Colonic mucosa (tissue), 4 donors: ENCODE results near the gene DACT2. TPM values are rescaled to one million over a fixed set of nuclear protein-coding genes. Genes with fewer than 3 reads are reported as not detected.

Experiments
- DNase-seq: peaks from one replicate; pipeline ENCODE4 v3.0.0-alpha.2; 2020
- H3K27ac ChIP-seq: fragments of 200-600 bp; one replicate; pipeline ENCODE4 v1.8.0; 2021
- H3K27me3 ChIP-seq: fragments of 200-600 bp; one replicate; pipeline ENCODE4 v1.8.0; 2021
- H3K36me3 ChIP-seq: fragments of 200-600 bp; one replicate; pipeline ENCODE4 v1.8.0; 2021
- H3K4me1 ChIP-seq: fragments of 200-600 bp; one replicate; pipeline ENCODE4 v1.8.0; 2021; ENCODE audit warnings: mild to moderate bottlenecking
- H3K4me3 ChIP-seq: fragments of 200-600 bp; one replicate; pipeline ENCODE4 v1.8.0; 2021
- H3K9ac ChIP-seq, 2 donors: one replicate each; pipeline ENCODE4 v1.7.0; 2013; ENCODE audit warnings: control low read depth in 2 of 2, low read depth in 2 of 2, low read length in 2 of 2
- H3K9me3 ChIP-seq: fragments of 200-600 bp; one replicate; pipeline ENCODE4 v1.8.0; 2021
- intact Hi-C: fragments of 100-400 bp; cut with DNase I; formaldehyde crosslinking; loops from one replicate; pipeline ENCODE4 v1.14.1; 2022
- total RNA-seq, 2 donors: library from RNA; stranded (reverse); fragmentation: NEBNext Ultra II Directional in 1 of 2; extraction: Animal tissue kit (Norgen Biotek cat#: 25700) in 1 of 2; gene quantifications; one replicate each; pipeline ENCODE4 v1.2.1, GENCODE V29; 2021
- TF ChIP-seq, protein P1 (sequence below): fragments of 200-600 bp; IDR thresholded peaks from one replicate; pipeline ENCODE4 v1.8.0; 2022; ENCODE audit warnings: antibody characterized with exemption, mild to moderate bottlenecking
- donor health status: healthy.
- donor health status: DM: no; HTN: no; CAD: no.
- donor health status: DM: no; HTN: no; CAD: no.

Gene DACT2
- total RNA-seq, 2 donors from 2014 or later: 2.0 TPM

DNA sequence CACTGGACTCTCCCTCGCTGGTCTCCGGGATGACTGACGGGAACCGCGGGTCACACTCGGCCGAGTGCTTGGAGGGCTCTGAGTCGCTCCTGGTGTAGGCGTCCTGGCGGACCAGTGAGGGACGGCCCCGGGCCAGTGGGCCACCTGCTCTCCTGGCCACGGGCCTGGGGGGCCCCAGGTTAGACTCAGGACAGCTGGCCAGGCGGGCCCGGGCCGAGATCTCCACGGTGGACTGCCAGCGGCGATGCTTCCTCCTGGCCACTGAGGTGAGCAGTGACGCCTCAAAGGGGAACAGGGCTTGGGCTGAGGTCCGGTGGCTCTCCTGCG is 11.9 kb downstream of the DACT2 start:
- TF ChIP-seq, protein P1, sequence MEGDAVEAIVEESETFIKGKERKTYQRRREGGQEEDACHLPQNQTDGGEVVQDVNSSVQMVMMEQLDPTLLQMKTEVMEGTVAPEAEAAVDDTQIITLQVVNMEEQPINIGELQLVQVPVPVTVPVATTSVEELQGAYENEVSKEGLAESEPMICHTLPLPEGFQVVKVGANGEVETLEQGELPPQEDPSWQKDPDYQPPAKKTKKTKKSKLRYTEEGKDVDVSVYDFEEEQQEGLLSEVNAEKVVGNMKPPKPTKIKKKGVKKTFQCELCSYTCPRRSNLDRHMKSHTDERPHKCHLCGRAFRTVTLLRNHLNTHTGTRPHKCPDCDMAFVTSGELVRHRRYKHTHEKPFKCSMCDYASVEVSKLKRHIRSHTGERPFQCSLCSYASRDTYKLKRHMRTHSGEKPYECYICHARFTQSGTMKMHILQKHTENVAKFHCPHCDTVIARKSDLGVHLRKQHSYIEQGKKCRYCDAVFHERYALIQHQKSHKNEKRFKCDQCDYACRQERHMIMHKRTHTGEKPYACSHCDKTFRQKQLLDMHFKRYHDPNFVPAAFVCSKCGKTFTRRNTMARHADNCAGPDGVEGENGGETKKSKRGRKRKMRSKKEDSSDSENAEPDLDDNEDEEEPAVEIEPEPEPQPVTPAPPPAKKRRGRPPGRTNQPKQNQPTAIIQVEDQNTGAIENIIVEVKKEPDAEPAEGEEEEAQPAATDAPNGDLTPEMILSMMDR: no peak
- no peak overlapping the region for H3K4me3 ChIP-seq
- intact Hi-C loops: no loop called here
- H3K9ac ChIP-seq: no peak overlapping the region
- H3K36me3 ChIP-seq: no peaks in the 10 kb centered on the region
- H3K27me3 ChIP-seq: no peaks in the 10 kb centered on the region
- no peak for DNase-seq
- H3K27ac ChIP-seq: no peak overlapping the region
- H3K4me1 ChIP-seq: no peaks in the 10 kb centered on the region
- no peaks in the 10 kb centered on the region for H3K9me3 ChIP-seq

DNA sequence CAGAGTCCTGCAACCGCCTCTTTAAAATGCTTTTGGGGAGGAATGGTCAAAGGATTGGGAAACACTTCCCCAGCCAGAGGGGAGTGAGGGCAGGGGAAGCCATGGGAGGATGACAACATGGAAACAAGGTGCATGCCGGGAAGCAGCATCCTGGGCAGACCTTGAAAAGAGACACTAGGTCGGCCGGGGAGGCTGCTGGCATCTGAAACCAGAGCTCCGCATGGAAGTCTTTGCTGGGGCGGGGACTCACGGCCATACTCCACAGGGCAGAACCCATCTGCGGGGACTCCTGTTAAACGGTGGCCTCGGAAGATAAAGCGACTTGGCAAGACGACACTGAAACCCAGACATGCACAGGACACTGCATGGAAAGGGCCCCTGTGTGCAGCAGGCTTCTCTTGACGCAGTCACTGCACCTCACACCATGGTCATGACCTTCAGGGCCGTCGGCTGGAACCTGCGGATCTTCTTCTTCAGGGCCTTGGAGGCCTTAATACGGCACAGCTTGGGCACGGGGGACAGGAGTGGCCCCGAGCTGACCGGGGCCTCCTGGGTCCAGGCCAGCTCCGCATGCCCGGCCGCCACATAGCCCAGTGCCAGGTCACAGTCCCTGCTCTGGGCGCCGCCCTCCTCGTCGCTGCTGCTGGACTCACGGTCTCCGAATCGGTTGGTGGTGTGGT is 12.4 kb downstream of the DACT2 start:
- no peak overlapping the region for H3K9ac ChIP-seq
- TF ChIP-seq, protein P1: no peak
- intact Hi-C loops: no loop called here
- H3K27ac ChIP-seq: no peak overlapping the region
- H3K4me3 ChIP-seq: no peak overlapping the region
- H3K4me1 ChIP-seq: no peaks in the 10 kb centered on the region
- no peak for DNase-seq
- H3K9me3 ChIP-seq: no peaks in the 10 kb centered on the region
- H3K36me3 ChIP-seq: no peaks in the 10 kb centered on the region
- H3K27me3 ChIP-seq: no peaks in the 10 kb centered on the region

DNA sequence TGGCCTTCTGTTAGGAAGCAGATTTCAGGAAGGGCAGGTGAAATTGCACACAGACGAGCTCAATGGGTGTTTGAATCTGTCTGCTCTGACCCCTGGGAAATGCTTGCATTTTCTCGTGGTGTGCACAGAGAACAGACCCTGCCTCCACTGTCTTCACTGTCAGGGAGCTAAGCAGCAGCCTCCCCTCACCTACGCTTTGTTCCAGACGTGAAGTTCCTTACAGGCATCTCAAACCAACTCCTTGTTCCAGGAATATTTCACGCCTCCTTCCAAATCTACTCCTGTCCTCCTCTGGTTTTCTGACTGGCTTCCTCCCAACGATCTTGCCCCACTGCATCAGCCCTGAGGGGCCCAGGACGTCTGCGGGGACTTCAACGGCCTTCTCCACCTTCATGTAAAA is 13.7 kb downstream of the DACT2 start:
- Histone ChIP-seq H3K27ac (no peak overlapping the region), H3K4me1 (no peaks in the 10 kb centered on the region), H3K4me3 (no peak overlapping the region), H3K9ac (no peak overlapping the region), H3K9me3 (no peaks in the 10 kb centered on the region), H3K27me3 (no peaks in the 10 kb centered on the region), H3K36me3 (no peaks in the 10 kb centered on the region)
- TF ChIP-seq, protein P1: no peak
- intact Hi-C loops: no loop called here
- DNase-seq: no peak

DNA sequence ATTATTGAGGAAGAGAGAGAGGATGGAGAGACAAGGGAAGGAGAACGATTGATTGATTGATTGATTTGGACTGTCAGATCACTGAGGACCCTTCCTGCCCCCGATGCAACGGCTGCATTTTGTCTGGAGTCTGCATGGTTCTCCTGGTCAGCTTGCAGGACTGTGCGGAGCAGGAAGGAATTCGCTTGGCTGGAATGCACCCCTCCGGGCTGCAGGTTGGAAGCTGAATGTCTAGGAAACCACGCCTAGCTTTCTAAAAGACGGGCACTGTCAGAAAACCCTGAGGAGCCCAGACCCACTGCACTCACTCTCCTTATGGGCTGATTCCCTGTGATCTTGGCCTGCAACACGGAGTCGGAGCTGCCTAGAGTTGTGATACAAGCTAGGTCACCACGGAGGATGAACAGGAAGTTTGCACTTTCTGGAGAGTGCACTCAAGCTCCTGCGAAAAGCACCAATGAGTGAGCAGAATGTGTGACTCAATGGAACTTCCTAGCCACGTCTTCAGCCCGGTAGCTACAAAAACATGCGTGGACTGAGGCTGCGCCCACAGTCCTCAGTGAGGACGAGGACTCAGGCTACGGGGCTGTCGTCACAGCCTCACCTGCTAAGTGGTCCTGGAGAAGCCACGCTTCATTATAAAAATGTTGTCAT is 14.4 kb downstream of the DACT2 start:
- Histone ChIP-seq H3K4me1 (no peaks in the 10 kb centered on the region), H3K4me3 (no peak overlapping the region), H3K9ac (no peak overlapping the region), H3K9me3 (no peaks in the 10 kb centered on the region), H3K27ac (no peak overlapping the region), H3K36me3 (no peaks in the 10 kb centered on the region), H3K27me3 (no peaks in the 10 kb centered on the region)
- intact Hi-C loops: no loop called here
- no peak for DNase-seq
- TF ChIP-seq, protein P1: no peak

DNA sequence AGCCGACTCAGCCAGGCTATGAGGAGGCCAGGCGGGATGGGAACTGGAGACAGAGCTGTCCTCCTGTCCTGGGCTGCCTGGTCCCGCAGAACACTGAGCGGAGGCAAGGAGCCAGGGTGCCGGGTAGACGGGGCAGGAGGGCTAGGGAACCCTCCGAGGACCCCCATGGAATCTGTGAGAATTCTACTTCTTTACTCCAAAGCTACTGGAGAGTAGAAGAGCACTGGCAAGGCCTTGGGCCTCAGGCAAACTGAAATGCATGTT is 14.9 kb downstream of the DACT2 start:
- TF ChIP-seq, protein P1: no peak
- H3K9me3 ChIP-seq: no peaks in the 10 kb centered on the region
- no peaks in the 10 kb centered on the region for H3K36me3 ChIP-seq
- no peaks in the 10 kb centered on the region for H3K4me1 ChIP-seq
- H3K4me3 ChIP-seq: no peak overlapping the region
- H3K27ac ChIP-seq: no peak overlapping the region
- DNase-seq: no peak
- intact Hi-C loops: no loop called here
- no peaks in the 10 kb centered on the region for H3K27me3 ChIP-seq
- no peak overlapping the region for H3K9ac ChIP-seq
